ENCODE measurements around the gene CCDC186.

DNA sequence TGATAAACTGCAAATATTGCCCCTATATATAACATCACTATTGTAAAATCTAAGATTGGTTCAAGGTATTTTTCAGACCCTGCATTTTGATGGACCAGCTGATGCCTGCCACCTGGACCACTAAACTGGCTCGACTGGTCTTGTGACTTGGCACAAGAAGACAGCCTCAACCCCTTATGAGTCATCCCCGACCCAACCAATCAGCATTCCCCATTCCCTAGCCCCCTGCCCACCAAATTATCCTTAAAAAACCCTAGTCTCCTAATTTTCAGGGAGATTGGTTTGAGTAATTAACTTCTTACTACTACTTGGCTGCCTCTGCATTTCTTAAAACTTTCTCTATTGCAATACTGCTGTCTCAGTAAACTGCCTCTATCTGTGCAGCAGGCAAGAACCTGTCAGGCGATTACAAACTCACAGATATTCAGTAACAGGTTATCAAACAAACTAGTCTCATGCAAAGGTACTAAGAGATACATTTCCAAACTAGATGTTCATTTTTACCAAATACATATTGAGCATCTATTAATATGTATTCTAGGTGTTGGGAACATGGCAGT, 5.5 kb downstream of the CCDC186 start:
- TF ChIP-seq, protein P1, sequence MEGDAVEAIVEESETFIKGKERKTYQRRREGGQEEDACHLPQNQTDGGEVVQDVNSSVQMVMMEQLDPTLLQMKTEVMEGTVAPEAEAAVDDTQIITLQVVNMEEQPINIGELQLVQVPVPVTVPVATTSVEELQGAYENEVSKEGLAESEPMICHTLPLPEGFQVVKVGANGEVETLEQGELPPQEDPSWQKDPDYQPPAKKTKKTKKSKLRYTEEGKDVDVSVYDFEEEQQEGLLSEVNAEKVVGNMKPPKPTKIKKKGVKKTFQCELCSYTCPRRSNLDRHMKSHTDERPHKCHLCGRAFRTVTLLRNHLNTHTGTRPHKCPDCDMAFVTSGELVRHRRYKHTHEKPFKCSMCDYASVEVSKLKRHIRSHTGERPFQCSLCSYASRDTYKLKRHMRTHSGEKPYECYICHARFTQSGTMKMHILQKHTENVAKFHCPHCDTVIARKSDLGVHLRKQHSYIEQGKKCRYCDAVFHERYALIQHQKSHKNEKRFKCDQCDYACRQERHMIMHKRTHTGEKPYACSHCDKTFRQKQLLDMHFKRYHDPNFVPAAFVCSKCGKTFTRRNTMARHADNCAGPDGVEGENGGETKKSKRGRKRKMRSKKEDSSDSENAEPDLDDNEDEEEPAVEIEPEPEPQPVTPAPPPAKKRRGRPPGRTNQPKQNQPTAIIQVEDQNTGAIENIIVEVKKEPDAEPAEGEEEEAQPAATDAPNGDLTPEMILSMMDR (IDR thresholded peaks at IDR 0.05 in 2 of 3, conservative IDR thresholded peaks at IDR 0.05 in 1 of 3; ENCODE audit: borderline replicate concordance in 1 of 3, insufficient read depth in 1 of 3, low read depth in 2 of 3, low read length in 2 of 3), result no peak
- TF ChIP-seq ZNF274 (IDR thresholded peaks at IDR 0.05; ENCODE audit: low read depth, low read length) (no peak), POLR2AphosphoS5 (IDR thresholded peaks at IDR 0.05; ENCODE audit: low read depth, low read length) (no peak), SP1 (IDR thresholded peaks at IDR 0.05; ENCODE audit: low read depth) (no peak), EZH2phosphoT487 (IDR thresholded peaks at IDR 0.05; ENCODE audit: borderline replicate concordance) (no peak), SIN3A (IDR thresholded peaks at IDR 0.05; ENCODE audit: low read depth) (no peak), FOSL1 (IDR thresholded peaks at IDR 0.05; ENCODE audit: low read depth) (no peak), RAD21 (IDR thresholded peaks at IDR 0.05; ENCODE audit: low read depth) (no peak), EZH2 (IDR thresholded peaks at IDR 0.05) (no peak), ELF1 (IDR thresholded peaks at IDR 0.05; ENCODE audit: borderline replicate concordance, low read depth) (no peak), JUND (IDR thresholded peaks at IDR 0.05) (no peak)
- TF ChIP-seq, protein P2, sequence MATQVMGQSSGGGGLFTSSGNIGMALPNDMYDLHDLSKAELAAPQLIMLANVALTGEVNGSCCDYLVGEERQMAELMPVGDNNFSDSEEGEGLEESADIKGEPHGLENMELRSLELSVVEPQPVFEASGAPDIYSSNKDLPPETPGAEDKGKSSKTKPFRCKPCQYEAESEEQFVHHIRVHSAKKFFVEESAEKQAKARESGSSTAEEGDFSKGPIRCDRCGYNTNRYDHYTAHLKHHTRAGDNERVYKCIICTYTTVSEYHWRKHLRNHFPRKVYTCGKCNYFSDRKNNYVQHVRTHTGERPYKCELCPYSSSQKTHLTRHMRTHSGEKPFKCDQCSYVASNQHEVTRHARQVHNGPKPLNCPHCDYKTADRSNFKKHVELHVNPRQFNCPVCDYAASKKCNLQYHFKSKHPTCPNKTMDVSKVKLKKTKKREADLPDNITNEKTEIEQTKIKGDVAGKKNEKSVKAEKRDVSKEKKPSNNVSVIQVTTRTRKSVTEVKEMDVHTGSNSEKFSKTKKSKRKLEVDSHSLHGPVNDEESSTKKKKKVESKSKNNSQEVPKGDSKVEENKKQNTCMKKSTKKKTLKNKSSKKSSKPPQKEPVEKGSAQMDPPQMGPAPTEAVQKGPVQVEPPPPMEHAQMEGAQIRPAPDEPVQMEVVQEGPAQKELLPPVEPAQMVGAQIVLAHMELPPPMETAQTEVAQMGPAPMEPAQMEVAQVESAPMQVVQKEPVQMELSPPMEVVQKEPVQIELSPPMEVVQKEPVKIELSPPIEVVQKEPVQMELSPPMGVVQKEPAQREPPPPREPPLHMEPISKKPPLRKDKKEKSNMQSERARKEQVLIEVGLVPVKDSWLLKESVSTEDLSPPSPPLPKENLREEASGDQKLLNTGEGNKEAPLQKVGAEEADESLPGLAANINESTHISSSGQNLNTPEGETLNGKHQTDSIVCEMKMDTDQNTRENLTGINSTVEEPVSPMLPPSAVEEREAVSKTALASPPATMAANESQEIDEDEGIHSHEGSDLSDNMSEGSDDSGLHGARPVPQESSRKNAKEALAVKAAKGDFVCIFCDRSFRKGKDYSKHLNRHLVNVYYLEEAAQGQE (IDR thresholded peaks at IDR 0.05; ENCODE audit: low read depth), result no peak
- TF ChIP-seq, protein P3, sequence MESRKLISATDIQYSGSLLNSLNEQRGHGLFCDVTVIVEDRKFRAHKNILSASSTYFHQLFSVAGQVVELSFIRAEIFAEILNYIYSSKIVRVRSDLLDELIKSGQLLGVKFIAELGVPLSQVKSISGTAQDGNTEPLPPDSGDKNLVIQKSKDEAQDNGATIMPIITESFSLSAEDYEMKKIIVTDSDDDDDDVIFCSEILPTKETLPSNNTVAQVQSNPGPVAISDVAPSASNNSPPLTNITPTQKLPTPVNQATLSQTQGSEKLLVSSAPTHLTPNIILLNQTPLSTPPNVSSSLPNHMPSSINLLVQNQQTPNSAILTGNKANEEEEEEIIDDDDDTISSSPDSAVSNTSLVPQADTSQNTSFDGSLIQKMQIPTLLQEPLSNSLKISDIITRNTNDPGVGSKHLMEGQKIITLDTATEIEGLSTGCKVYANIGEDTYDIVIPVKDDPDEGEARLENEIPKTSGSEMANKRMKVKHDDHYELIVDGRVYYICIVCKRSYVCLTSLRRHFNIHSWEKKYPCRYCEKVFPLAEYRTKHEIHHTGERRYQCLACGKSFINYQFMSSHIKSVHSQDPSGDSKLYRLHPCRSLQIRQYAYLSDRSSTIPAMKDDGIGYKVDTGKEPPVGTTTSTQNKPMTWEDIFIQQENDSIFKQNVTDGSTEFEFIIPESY (IDR thresholded peaks at IDR 0.05; ENCODE audit: extremely low read depth, insufficient replicate concordance, low read length), result no peak
- TF ChIP-seq, protein P4, sequence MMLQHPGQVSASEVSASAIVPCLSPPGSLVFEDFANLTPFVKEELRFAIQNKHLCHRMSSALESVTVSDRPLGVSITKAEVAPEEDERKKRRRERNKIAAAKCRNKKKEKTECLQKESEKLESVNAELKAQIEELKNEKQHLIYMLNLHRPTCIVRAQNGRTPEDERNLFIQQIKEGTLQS (IDR thresholded peaks at IDR 0.05), result no peak
